Activated T-cell treated with anti-CD3 and anti-CD28 coated beads, Interleukin-2, amount 50 U/mL, for 1 hour (primary cell): ENCODE measurements around the gene VDAC2.
"Not testable (repeated sequence)": the region's sequence is repeated elsewhere in the genome, so short reads cannot be mapped to it uniquely, and the experiment has no call there.

Experiments used
- DNase-seq: peaks from one replicate; pipeline ENCODE4 v3.0.0-alpha.2; 2020

VDAC2 gene

DNA sequence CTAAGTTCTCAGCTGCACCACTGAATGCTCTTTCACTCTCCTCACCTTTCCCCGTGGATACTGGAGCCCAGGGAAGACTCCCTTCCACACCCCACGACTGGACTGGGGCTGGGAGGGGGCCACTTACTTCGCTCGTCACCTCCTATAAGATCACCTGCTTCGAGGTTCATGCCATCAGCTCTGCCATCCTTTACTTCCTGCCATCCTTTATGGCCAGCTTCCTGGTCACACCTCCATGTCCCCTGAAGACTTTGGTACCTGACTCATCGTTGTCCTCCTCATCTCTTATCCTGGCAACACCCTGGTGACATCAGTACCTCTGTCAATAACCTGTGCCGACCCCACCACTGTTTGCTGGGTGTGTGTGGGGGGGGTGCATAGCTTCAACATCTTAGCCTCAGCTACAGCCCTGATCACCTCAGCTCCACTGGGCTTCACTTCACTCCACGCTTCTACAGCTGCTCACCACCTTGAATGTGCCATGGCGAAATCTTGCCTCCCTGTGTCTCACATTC lies 8.7 kb upstream of the VDAC2 start:
- DNase-seq: no peak

- DNase-seq: no peak
These were observed 8.1 kb upstream of the VDAC2 start for GRCh38 chr10:75202321-75203045.

DNA sequence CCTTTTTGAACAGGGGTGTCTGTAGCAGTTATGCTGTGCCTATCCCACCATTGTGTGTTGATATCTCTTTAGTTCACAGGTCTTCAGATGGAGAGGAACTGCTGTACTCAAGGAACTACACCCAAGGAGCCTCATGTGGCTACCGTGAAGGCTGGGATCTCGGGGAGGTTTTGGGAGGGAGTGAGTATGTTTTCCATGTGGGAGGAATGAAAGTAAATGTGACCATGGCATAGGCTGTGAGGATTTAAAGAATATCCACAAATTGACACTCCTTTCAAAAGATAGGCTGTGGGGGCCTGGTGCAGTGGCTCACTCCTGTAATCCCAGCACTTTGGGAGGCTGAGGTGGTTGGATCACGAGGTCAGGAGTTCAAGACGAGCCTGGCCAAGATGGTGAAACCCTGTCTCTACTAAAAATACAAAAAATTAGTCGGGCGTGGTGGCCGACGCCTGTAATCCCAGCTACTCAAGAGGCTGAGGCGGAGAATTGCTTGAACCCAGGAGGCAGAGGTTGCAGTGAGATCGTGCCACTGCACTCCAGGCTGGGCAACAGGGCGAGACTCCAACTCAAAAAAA lies 7.5 kb upstream of the VDAC2 start:
- not testable (repeated sequence) for DNase-seq

- no peak for DNase-seq
These were observed 6.9 kb upstream of the VDAC2 start for GRCh38 chr10:75203724-75204123.

GRCh38 chr10:75205908-75206307 lies 4.7 kb upstream of the VDAC2 start:
- DNase-seq: no peak

DNA sequence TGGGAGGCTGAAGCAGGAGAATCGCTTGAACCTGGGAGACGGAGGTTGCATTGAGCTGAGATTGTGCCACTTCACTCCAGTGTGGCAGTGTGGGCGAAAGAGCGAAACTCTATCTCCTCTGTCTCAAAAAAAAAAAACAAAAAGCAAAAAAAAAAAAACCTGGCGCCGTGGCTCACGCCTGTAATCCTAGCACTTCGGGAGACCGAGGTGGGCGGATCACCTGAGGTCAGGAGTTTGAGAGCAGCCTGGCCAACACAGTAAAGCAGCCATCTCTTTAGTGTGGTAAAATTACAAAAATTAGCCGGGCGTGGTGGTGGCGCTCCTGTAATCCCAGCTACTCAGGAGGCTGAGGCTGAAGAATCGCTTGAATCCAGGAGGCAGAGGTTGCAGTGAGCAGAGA lies 4.0 kb upstream of the VDAC2 start:
- not testable (repeated sequence) for DNase-seq

- no peak for DNase-seq
These were observed 3.3 kb upstream of the VDAC2 start for GRCh38 chr10:75207079-75207856.

- DNase-seq: no peak
These were observed 2.8 kb upstream of the VDAC2 start for GRCh38 chr10:75207857-75208144.

DNA sequence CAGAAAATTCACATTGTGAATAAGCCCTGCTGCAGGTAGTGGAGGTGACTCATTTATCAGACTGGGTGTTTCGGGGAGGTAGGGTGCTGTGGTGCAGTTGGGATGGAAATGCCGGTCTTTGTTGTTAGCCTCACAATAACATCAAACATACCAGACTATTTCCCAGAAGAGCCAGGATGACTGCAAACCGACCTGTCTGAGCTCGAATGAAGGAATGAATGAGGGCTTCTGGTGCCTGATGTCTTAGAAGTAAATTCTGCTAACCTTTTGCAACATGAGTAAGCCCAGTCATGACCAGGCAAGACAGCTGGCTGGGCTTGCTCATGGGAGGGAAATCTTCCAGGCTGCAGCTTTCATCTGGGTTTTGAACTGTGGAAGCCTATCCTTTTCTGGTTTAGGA lies 2.4 kb upstream of the VDAC2 start:
- DNase-seq: no peak

GRCh38 chr10:75209086-75209920 lies 1.3 kb upstream of the VDAC2 start:
- DNase-seq: no peak

DNA sequence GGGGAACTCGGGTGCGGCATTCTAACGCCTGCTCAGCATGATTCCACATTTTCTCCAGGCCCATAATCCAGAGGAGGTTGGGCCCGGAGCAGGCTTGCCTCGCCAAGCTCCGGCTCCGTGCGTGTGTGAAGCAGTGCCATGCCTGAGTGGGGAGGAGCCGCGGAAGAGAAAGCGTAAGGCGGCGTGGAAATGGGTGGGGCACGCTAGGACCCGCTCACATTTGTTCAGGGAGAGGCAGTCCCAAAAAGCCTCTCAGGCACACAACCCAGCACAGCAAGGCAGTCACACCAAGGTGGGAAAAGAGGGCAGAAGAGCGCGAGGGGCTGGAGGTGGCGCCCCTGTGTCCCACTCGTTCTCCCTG lies 695 bp upstream of the VDAC2 start:
- no peak for DNase-seq

- no peak for DNase-seq
These were observed 553 bp downstream of the VDAC2 start for GRCh38 chr10:75211007-75211691.

DNA sequence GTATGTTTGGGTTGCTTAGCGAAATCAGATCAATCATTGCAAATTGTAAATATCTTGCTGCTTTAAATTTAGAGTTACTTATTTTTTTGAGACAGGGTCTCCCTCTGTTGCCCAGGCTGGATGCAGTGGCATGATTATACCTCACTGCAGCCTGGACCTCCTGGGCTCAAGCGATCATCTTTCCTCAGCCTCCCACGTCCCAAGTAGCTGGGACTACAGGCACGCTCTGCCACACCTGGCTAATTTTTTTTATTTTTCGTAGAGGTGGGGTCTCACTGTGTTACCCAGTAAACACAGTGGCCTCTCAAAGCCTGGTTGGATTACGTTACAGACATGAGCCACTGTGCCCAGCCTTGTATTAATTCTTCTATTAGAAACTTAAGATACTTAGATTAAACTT lies 1.7 kb downstream of the VDAC2 start:
- DNase-seq: no peak

DNA sequence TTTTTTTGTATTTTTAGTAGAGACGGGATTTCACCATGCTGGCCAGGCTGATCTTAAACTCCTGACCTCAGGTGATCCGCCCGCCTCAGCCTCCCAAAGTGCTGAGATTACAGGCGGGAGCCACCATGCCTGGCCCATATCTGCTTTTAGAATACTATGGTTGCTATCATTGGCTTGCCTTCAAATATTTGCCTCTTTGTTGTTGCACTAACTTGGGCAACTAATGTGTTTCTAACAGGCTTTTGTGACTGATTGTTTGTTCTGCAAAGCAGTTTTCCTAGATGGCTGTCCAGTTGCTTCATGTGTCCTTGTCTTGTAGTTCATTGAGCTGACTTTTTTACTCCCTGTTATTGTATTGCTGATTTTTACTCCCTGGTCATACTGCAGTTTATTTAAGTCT lies 9.7 kb downstream of the VDAC2 start:
- DNase-seq: no peak

GRCh38 chr10:75221492-75221891 lies 10.9 kb downstream of the VDAC2 start:
- not testable (repeated sequence) for DNase-seq

DNA sequence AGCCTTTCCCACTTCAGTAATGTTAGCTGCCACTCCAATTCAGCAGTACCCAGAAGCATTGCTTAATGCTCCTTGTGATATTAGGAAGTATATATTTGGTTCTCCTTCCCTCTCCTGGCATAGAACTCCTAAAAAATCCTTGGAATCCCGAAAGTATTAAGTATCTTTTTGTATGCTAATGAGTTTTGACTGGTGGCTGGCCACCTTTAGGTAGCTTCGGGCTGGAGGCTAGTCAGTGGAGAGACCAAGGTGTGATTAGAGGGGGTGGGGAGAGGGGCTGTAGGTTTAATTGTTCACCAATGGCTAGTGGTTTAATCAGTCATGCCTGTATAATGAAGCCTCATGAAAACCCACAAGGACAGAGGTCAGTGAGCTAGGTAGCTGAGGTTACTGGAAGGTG lies 12.9 kb downstream of the VDAC2 start:
- no peak for DNase-seq

GRCh38 chr10:75226095-75226494 lies 15.5 kb downstream of the VDAC2 start:
- DNase-seq: no peak

- no peak for DNase-seq
These were observed 16.1 kb downstream of the VDAC2 start for GRCh38 chr10:75226656-75227055.

- no peak for DNase-seq
These were observed 17.7 kb downstream of the VDAC2 start for GRCh38 chr10:75228278-75228677.

- no peak for DNase-seq
These were observed 18.2 kb downstream of the VDAC2 start for GRCh38 chr10:75228834-75229233.

- no peak for DNase-seq
These were observed 19.4 kb downstream of the VDAC2 start for GRCh38 chr10:75229971-75230370.

- peak; percentile 93 for DNase-seq
These were observed 20.0 kb downstream of the VDAC2 start for GRCh38 chr10:75230600-75231038.
